GM21723 (cell line): ENCODE measurements around the gene RELB.
"Not testable (repeated sequence)": the region's sequence is repeated elsewhere in the genome, so short reads cannot be mapped to it uniquely, and the experiment has no call there.

Experiments used
- ATAC-seq: cut with Tn5 transposase; IDR thresholded peaks from one replicate; pipeline ENCODE4 v1.9.1; 2021; ENCODE audit warnings: mild to moderate bottlenecking, moderate library complexity; ENCODE audit not compliant: unreplicated experiment

The RELB gene

GRCh38 chr19:44987148-44987675, 14.1 kb upstream of the RELB start:
- ATAC-seq = no peak

- no peak for ATAC-seq
Observed at GRCh38 chr19:44988273-44988672, 13.0 kb upstream of the RELB start.

- no peak for ATAC-seq
Observed at GRCh38 chr19:44988896-44989556, 12.2 kb upstream of the RELB start.

- no peak for ATAC-seq
Observed at GRCh38 chr19:44990459-44990858, 10.8 kb upstream of the RELB start.

- ATAC-seq = no peak
Observed at GRCh38 chr19:44990966-44991365, 10.3 kb upstream of the RELB start.

GRCh38 chr19:44992336-44993163, 8.7 kb upstream of the RELB start:
- no peak for ATAC-seq

- ATAC-seq = no peak
Observed at GRCh38 chr19:44993526-44993925, 7.7 kb upstream of the RELB start.

GRCh38 chr19:44993926-44994537, 7.2 kb upstream of the RELB start:
- no peak for ATAC-seq

- no peak for ATAC-seq
Observed at GRCh38 chr19:44998025-44998424, 3.2 kb upstream of the RELB start.

GRCh38 chr19:44999131-44999925, 1.9 kb upstream of the RELB start:
- not testable (repeated sequence) for ATAC-seq

- not testable (repeated sequence) for ATAC-seq
Observed at GRCh38 chr19:45000665-45001064, 599 bp upstream of the RELB start.

- ATAC-seq = no peak
Observed at GRCh38 chr19:45003485-45003884, 2.2 kb downstream of the RELB start.

- ATAC-seq = no peak
Observed at GRCh38 chr19:45005787-45006186, 4.5 kb downstream of the RELB start.

GRCh38 chr19:45008552-45008951, 7.3 kb downstream of the RELB start:
- no peak for ATAC-seq

GRCh38 chr19:45009625-45010255, 8.5 kb downstream of the RELB start:
- no peak for ATAC-seq

- ATAC-seq = no peak
Observed at GRCh38 chr19:45010306-45010705, 9.0 kb downstream of the RELB start.

GRCh38 chr19:45011959-45012358, 10.7 kb downstream of the RELB start:
- no peak for ATAC-seq

GRCh38 chr19:45016388-45017314, 15.4 kb downstream of the RELB start:
- peak; percentile 68 for ATAC-seq

GRCh38 chr19:45019187-45019586, 17.9 kb downstream of the RELB start:
- ATAC-seq = no peak
